ENCODE data around the gene CLSTN3. TPM values are rescaled to one million over a fixed set of nuclear protein-coding genes. Genes with fewer than 3 reads are reported as not detected.

The CLSTN3 gene
- total RNA-seq, 1 donor from 2014 or later = 9.2 TPM

DNA sequence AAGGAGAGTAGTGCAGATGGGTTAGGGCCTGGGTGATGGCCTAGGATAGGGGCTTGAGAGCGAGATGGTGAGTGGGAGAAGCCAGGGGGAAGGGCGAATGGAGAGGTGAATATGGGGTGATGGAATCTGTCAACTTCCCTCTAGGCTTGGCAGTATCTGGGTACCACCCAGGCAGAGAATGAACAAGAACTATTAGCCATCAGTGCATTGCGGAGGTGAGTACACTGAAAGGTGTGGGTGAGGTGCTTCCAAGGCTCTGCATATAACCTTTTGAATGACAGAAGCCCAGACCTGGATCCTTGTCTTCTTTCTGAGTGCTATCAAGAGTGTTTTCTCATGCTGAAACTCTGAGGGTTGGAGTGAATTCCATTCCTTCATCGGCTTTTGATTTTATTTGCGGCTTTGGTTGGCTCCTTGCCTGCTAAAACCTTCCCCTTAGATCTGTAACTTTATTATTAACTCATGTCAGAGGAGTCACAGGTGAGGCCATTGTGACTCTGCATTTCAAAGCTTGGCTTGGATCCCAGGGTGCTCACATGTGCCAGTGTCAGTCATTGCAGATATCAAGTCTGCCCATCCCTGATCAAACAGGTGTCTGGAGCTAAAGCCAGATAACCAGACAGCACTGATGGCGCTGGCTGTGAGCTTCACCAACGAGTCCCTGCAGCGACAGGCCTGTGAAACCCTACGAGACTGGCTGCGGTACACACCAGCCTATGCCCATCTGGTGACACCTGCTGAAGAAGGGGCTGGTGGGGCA is 77.9 kb downstream of the CLSTN3 start:
- Histone ChIP-seq H3K27me3 (ENCODE audit: control insufficient read depth, insufficient read depth, low read length) (no peaks in the 10 kb centered on the region), H3K4me3 (ENCODE audit: low read depth, low read length) (no peak overlapping the region), H3K36me3 (ENCODE audit: control insufficient read depth, insufficient read depth, low read length) (peaks cover 26% of the 10 kb centered on the region)
- TF ChIP-seq, protein P1, sequence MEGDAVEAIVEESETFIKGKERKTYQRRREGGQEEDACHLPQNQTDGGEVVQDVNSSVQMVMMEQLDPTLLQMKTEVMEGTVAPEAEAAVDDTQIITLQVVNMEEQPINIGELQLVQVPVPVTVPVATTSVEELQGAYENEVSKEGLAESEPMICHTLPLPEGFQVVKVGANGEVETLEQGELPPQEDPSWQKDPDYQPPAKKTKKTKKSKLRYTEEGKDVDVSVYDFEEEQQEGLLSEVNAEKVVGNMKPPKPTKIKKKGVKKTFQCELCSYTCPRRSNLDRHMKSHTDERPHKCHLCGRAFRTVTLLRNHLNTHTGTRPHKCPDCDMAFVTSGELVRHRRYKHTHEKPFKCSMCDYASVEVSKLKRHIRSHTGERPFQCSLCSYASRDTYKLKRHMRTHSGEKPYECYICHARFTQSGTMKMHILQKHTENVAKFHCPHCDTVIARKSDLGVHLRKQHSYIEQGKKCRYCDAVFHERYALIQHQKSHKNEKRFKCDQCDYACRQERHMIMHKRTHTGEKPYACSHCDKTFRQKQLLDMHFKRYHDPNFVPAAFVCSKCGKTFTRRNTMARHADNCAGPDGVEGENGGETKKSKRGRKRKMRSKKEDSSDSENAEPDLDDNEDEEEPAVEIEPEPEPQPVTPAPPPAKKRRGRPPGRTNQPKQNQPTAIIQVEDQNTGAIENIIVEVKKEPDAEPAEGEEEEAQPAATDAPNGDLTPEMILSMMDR (IDR thresholded peaks at IDR 0.05; ENCODE audit: insufficient read depth, low read length, severe bottlenecking) = no peak
- FAIRE-seq (no peak), DNase-seq (ENCODE audit: low read depth) (no peak)

Other genes with a start within 250 kb of the CLSTN3 start
- 11.6 and 12.8 TPM in 2 replicates for gene LRRC23, start 225.5 kb upstream of the CLSTN3 start, total RNA-seq
- 9.0 and 10.0 TPM in 2 replicates for gene ENO2, start 215.8 kb upstream of the CLSTN3 start, total RNA-seq
- gene ATN1, start 202.4 kb upstream of the CLSTN3 start, total RNA-seq = 4.9 and 7.1 TPM in 2 replicates
- not detected in 2 replicates for gene RNU7-1, start 186.6 kb upstream of the CLSTN3 start, total RNA-seq
- 92.2 and 161 TPM in 2 replicates for gene C12orf57, start 186.3 kb upstream of the CLSTN3 start, total RNA-seq
- gene PTPN6, start 179.0 kb upstream of the CLSTN3 start, total RNA-seq = 10.9 and 12.4 TPM in 2 replicates
- 83.7 and 189 TPM in 2 replicates for gene PHB2, start 159.7 kb upstream of the CLSTN3 start, total RNA-seq
- gene EMG1, start 159.5 kb upstream of the CLSTN3 start, total RNA-seq = 68.2 and 68.4 TPM in 2 replicates
- gene LPCAT3, start 111.9 kb upstream of the CLSTN3 start, total RNA-seq = 7.9 and 13.3 TPM in 2 replicates
- gene C1S, start 69.7 kb upstream of the CLSTN3 start, total RNA-seq = 1.5 and 6.3 TPM in 2 replicates
- gene C1R, start 37.9 kb upstream of the CLSTN3 start, total RNA-seq = 1.9 and 3.2 TPM in 2 replicates
- gene C1RL, start 21.2 kb upstream of the CLSTN3 start, total RNA-seq = 11.3 and 14.3 TPM in 2 replicates
- gene RBP5, start 1.5 kb upstream of the CLSTN3 start, total RNA-seq = not detected in 2 replicates
- gene PEX5, start 59.3 kb downstream of the CLSTN3 start, total RNA-seq = 21.9 and 27.9 TPM in 2 replicates
- not detected in 2 replicates for gene ACSM4, start 173.7 kb downstream of the CLSTN3 start, total RNA-seq